GM21526 (cell line): ENCODE results near the gene LY86.

ENCODE experiments used
- ATAC-seq: cut with Tn5 transposase; IDR thresholded peaks from one replicate; pipeline ENCODE4 v1.9.1; 2021; ENCODE audit warnings: moderate library complexity; ENCODE audit not compliant: unreplicated experiment, low FRiP score

Gene LY86

DNA sequence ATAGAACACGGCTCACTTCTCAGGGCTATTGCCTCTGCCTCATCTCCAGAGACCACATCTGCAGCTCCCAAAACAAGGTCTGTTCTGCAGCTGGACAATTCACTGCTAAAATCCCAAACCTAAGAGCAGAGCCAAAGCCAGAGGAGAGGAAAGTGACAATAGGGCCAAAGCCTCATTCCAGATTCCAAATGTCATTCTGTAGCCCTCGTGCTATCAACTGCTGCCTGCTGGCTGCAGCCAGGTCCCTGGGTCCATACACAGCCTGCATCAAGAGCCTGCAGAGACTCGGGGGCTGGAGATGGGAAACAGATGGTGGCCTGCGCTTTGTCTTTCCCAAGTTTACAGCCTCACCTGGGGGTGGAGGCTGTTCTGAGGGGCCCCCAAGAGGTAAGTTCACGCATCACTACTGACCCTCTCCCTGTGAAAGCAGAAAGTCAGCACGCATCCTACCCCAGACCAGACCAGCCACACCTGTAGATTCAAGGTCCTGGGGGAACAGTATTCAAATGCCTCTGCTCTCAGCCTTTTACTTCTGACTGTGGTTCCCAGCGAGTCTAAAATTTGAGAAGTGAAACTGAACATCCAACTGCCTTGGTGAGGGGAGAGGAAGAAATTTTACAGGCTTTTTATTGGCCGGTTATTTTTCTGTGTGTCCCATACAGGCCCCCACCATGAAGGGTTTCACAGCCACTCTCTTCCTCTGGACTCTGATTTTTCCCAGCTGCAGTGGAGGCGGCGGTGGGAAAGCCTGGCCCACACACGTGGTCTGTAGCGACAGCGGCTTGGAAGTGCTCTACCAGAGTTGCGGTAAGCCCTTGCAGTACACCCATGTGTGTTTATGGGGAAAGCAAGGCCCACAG is at the start of gene LY86:
Gene LY86 (plus strand): TSS at position 657 of the 860 bp plus-strand sequence. CDS start 15 bp downstream, at position 672.
- ATAC-seq: peak; percentile 43

GRCh38 chr6:6539036-6539435 is 49.5 kb upstream of the LY86 start:
- ATAC-seq: no peak

- no peak for ATAC-seq
Observed at GRCh38 chr6:6542357-6542756, 46.2 kb upstream of the LY86 start.

GRCh38 chr6:6543181-6543879 is 45.2 kb upstream of the LY86 start:
- no peak for ATAC-seq

- no peak for ATAC-seq
Observed at GRCh38 chr6:6545616-6546317, 42.8 kb upstream of the LY86 start.

DNA sequence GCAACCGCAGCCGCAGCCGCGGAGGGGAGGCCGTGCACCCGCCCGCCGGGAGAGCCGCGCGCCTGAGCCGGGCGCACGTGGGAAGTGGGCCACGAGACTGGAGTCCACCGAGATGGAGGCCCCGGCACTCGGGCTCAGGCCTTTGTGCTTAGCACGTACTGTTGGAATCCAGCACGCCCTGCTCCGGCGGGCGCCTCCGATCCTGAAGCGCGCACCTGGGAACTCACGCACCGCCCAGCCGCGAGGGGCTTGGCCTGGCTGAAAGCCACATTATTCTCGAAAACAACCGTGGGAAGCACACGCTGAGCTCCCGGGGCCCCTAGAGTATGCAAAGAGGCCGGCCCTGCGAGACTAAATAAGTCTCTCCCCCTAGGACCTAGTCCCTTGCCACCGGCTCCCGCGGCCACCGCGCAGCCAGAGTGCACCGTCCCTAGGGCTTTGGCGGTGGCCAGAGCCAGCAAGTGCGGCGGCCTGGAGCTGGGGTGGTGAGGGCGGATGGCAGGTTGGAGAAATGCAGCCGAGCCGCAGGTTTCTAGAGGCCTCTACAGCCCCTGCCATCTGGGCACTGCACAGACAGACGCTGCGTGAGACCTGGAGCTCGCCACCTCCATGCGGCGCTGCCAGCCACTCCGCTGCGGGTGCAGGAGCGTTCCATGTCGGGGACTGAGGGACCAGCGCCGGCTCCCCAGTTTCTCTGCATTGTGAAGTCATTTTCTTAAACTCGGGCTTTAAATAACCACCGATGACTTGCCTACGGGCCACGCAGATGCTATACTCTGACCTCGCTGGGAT is 42.0 kb upstream of the LY86 start:
- peak; percentile 41 for ATAC-seq

DNA sequence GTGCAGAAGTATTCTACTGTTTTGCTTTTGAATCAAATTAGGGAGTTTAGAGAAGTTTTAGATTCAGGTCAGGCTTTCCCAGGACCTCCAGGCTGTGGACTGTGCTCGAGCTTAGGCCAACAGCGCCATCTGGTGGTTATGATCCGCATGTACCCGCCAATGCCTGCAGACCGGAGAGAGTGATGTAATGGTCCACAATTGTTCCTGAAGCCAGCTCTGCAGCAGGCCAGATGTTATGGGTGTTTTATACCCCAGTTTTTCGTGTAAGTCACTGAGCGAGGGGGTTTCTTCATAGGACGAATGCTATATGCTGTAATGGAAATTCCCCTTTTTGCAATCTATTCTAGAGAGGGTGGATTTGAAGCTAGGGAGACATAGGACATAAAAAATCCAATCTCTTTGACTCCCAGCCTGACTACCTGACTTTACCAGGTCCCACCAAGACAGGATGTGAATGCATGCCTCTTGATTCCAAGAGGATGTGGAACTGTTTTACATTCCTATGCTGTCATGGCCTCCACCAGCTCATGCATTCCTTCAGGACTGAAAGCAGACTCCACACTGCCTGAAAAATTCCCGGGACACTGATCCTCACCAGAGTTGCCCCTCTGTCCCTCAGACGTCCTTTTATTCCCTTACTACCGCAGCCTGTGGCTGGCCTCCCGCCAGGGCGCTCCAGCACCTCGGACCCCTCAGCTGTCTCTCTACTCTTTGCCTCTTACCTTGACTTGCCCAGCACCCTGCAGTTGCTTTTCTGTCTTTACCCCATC is 41.2 kb upstream of the LY86 start:
- peak; percentile 88 for ATAC-seq

GRCh38 chr6:6556161-6556737 is 32.3 kb upstream of the LY86 start:
- no peak for ATAC-seq

DNA sequence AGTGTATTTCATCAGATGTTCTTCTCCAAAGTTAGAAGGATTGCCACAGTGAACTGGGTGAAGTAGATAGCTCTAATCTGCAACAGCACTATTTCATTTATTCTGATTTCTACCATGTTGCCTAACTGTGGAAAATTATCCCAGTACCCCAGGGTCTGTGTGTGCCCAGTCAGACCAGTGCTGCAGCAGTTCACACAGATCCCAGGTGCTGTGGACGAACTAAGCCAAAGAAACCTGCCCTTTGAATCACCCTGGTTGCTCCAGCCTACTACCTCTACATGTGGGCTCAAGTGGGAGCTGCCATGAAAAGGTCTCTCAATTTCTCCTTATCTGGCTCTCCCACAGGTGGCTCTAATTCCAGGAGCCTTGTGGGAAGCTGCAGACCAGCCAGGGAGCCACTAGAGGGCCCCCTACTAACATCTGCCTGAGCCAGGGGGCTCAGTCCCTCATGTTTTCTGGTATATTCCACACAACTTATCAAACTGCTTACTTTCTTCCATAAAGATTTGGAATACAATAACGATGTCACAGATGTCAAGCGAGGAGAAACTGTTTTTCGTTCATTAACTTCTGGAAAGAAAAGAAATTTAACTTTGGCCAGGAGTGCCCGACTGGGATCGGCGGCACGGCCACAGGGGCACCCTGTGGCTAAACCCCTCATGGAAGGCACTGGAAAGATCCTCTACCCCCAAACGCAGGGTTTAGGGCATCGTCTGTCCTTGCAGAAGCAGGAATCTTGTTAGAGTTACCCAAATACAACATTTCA is 31.6 kb upstream of the LY86 start:
- ATAC-seq: no peak

GRCh38 chr6:6557504-6557839 is 31.0 kb upstream of the LY86 start:
- ATAC-seq: no peak

DNA sequence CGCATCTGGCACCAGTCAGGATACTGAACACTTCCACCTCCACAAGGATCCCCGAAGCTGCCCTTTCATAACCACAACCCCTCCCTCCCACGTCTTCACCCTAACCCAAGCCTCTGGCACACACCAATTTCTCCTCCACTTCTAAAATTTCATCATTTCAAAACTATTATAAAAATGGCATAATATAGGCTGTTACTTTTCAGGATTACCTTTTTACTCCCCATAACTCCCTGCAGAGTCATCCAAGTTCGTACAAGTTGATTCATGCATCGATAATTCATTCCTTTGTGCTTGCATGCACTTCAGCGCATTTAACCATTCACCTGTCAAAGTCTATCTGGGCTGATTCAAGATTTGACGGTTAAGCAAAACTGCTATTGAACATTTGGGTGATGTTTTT is 30.6 kb upstream of the LY86 start:
- no peak for ATAC-seq

DNA sequence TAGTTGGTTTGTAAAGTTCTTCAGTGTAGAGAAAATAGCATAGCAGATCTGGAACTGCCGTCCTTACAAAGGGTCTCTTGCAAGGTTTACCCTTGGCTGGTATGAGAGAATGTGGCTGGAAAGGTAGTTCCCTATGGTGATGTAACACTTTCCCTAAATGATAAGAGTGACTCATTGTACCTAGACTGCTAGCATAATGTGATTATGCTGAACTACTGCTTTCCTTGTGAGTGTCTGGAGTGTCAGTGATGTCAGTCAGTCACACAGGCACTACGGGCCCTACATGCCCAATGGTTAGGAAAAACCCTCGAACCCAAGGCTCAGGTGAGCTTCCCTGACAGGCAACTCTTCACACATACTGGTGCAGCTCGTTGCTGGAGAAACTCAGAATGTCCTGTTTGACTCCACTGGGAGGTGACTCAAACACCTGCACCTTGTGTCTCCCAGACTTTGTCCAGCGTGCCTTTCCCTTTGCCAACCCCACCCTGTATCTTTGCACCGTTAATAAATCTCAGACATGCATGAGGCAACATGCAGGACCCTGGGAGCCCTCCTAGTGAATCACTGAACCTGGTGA is 28.4 kb upstream of the LY86 start:
- no peak for ATAC-seq

DNA sequence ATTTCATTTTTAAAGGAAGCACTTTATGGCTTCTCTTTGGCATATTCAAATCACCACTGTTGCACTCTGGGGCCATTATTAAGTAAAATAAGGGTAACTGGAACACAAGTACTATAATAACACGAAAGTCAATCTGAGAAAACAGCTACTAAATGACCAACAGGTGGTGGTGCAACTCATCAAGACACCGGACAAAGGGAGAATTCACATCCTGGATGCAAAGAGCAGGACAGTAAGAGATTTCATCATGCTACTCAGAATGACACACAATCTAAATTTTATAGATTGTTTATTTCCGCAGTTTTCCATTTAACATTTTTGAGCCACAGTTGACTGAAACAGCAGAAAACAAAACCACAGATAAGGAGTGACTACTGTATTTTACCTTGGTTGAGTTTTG is 27.6 kb upstream of the LY86 start:
- ATAC-seq: no peak

- no peak for ATAC-seq
Observed at GRCh38 chr6:6564154-6564553, 24.4 kb upstream of the LY86 start.

DNA sequence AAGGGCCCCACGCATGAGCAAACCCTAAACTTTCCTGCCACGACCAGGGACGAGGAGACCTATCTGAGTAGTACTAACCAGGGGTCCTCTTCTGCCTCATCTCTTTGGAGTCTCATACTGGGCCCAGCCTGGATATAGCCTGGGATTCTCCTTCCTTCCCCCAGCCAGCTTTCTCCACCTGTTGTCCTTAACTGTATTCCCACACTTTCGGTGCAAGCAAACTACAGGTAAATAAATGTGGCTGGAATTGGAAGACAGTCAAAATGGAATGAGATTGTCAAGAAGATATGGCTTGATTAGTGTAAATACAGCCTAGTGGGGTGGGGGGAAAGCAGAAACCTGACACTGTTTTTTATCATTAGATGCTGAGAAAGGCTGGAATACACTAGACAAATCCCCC is 23.5 kb upstream of the LY86 start:
- ATAC-seq: no peak

- ATAC-seq: no peak
Observed at GRCh38 chr6:6565488-6565887, 23.0 kb upstream of the LY86 start.

DNA sequence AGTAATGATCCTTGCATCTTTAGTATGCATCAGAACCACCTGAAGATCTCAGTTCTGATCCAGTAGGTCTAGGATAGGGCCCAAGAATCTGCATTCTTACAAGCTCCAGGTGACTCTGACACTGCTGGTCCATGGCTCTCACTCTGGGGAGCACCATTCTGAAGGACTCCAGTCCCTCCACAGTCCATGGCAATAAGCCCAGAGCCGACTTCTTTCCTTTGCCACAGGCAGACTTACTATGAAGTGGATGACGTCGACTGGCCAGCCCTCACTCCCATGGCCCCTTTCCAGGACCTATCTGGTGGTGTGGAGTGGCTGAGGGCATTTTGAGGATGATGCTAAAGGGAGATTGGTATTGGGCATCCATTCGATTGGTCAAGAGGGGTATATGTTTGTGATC is 21.8 kb upstream of the LY86 start:
- ATAC-seq: no peak

DNA sequence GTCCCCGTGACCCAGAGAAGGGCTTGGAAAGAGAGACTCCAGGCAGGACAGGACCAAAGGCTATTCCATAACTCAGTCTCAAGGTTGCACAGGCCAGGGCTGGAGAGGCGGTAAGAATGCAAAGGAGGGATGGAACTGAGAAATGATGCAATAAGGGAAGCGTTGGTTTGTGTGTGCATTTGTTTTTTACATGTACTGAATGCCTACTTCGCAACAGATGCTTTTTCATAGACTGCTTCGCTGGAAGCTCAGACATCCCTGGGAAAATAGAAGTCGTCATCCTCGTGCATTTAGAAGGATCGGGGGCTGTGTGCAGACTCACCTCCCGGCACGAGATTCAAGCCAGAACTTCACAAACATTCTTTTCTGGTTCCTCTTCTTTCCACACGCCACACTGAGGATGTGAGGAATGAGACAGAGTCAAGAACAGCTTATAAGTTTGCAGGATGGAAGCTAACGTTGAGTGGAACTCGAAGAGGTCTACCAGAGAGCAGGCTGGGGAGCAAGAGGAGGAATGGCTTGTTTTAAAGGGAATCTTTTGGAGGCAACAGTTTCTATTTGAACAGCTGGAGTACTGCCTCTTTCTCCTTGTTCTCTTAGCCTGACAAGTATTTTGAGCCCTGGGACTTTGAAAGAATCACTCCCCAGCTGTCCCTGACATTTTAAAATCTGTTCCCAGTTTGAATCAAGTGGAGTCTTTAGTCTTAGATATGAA is 19.3 kb upstream of the LY86 start:
- no peak for ATAC-seq
